Smooth muscle cell (in vitro differentiated cells): ENCODE results near the gene HEPHL1. TPM values are rescaled to one million over a fixed set of nuclear protein-coding genes. Genes with fewer than 3 reads are reported as not detected.

Experiments used
- DNase-seq: peaks from one replicate; lab custom pipeline; 2025; ENCODE audit not compliant: unreplicated experiment; lab: John Stamatoyannopoulos, UW
- H2AFZ ChIP-seq: fragments of 200-600 bp; sonication (generic); 2 replicates; pipeline ENCODE4 v1.6.0; 2016; ENCODE audit warnings: antibody characterized with exemption, low read depth, mild to moderate bottlenecking
- H3F3A ChIP-seq: fragments of 200-600 bp; sonication (generic); 2 replicates; pipeline ENCODE4 v1.6.0; 2017; ENCODE audit warnings: antibody characterized with exemption, low read depth
- H3K27ac ChIP-seq: fragments of 200-600 bp; sonication (generic); 2 replicates; pipeline ENCODE4 v1.5.1; 2016; ENCODE audit warnings: low read depth, mild to moderate bottlenecking
- H3K27me3 ChIP-seq: fragments of 200-600 bp; sonication (generic); 2 replicates; pipeline ENCODE4 v1.6.1; 2016; ENCODE audit warnings: low read depth, mild to moderate bottlenecking
- H3K36me3 ChIP-seq: fragments of 200-600 bp; sonication (generic); 2 replicates; pipeline ENCODE4 v1.5.1; 2016; ENCODE audit warnings: low read depth
- H3K4me1 ChIP-seq: fragments of 200-600 bp; sonication (generic); 2 replicates; pipeline ENCODE4 v1.5.1; 2016; ENCODE audit warnings: low read depth
- H3K4me2 ChIP-seq: fragments of 200-600 bp; sonication (generic); 2 replicates; pipeline ENCODE4 v1.6.0; 2016; ENCODE audit warnings: mild to moderate bottlenecking
- H3K4me3 ChIP-seq: fragments of 200-600 bp; sonication (generic); 2 replicates; pipeline ENCODE4 v1.5.1; 2016; ENCODE audit warnings: mild to moderate bottlenecking
- H3K79me2 ChIP-seq: fragments of 200-600 bp; sonication (generic); 2 replicates; pipeline ENCODE4 v1.6.0; 2016; ENCODE audit warnings: low read depth, mild to moderate bottlenecking
- H3K9ac ChIP-seq: fragments of 200-600 bp; sonication (generic); 2 replicates; pipeline ENCODE4 v1.6.0; 2016; ENCODE audit warnings: low read depth
- H3K9me3 ChIP-seq: fragments of 200-600 bp; sonication (generic); replicated peaks from 2 replicates; pipeline ENCODE4 v1.5.1; 2016; ENCODE audit warnings: low read depth
- H4K20me1 ChIP-seq: fragments of 200-600 bp; sonication (generic); 2 replicates; pipeline ENCODE4 v1.6.0; 2016; ENCODE audit warnings: low read depth
- WGBS: methylation state at CpG from one replicate; pipeline ENCODE4 v1.1.7; 2016; ENCODE audit warnings: low lambda C conversion rate; 5-methylcytosine and 5-hydroxymethylcytosine counted together
- polyA plus RNA-seq: library from polyadenylated mRNA; unstranded; fragments of >200 nt; fragmentation: Nextera tagmentation; extraction: Ambion mirVana; gene quantifications from 2 replicates; pipeline ENCODE4 v1.2.1, GENCODE V29; 2016
- total RNA-seq: library from RNA; depleted of rRNA; stranded (reverse); fragments of >200 nt; gene quantifications from 2 replicates; pipeline ENCODE4 v1.2.3, GENCODE V29; 2014
- TF ChIP-seq, protein P1 (sequence below): fragments of 200-600 bp; sonication (generic); IDR thresholded peaks from 2 replicates; pipeline ENCODE4 v1.5.1; 2017; ENCODE audit warnings: borderline replicate concordance, mild to moderate bottlenecking, antibody characterized with exemption; ENCODE audit not compliant: insufficient read depth, poor library complexity, severe bottlenecking

Gene HEPHL1
- total and polyA plus RNA-seq, 2 experiments from 2014 or later = 0.13 to 0.21 TPM

DNA sequence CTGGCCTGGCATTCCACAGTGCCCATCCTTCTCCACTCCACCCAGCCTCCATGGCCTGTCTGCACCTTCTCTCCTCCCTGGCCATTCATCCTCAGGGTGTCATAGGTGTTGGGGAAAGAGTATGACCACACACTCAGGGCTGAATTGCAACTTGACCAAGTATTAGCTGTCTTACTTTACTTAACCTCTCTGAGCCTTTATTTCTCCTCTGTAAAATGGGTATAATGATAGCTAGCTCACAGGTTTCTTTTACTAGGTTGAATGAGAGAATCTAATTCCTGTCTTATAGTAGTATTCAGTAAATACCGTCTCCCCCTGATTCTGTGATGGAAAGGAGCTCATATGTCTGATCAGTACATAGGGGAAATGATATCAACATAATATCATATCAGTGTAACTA, 123.5 kb downstream of the HEPHL1 start:
- peaks cover 13% of the 10 kb centered on the region for H3F3A ChIP-seq
- H3K36me3 ChIP-seq = no peaks in the 10 kb centered on the region
- no peak for DNase-seq
- H3K79me2 ChIP-seq = peaks cover 100% of the 10 kb centered on the region
- no peaks in the 10 kb centered on the region for H3K27me3 ChIP-seq
- WGBS = 100% methylated on average over 1 of the region's 1 CpG
- H3K4me1 ChIP-seq = peaks cover 37% of the 10 kb centered on the region
- H4K20me1 ChIP-seq = peaks cover 99% of the 10 kb centered on the region
- TF ChIP-seq, protein P1, sequence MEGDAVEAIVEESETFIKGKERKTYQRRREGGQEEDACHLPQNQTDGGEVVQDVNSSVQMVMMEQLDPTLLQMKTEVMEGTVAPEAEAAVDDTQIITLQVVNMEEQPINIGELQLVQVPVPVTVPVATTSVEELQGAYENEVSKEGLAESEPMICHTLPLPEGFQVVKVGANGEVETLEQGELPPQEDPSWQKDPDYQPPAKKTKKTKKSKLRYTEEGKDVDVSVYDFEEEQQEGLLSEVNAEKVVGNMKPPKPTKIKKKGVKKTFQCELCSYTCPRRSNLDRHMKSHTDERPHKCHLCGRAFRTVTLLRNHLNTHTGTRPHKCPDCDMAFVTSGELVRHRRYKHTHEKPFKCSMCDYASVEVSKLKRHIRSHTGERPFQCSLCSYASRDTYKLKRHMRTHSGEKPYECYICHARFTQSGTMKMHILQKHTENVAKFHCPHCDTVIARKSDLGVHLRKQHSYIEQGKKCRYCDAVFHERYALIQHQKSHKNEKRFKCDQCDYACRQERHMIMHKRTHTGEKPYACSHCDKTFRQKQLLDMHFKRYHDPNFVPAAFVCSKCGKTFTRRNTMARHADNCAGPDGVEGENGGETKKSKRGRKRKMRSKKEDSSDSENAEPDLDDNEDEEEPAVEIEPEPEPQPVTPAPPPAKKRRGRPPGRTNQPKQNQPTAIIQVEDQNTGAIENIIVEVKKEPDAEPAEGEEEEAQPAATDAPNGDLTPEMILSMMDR = no peak
- no peak overlapping the region for H3K9ac ChIP-seq
- no peaks in the 10 kb centered on the region for H3K9me3 ChIP-seq
- H3K27ac ChIP-seq = no peak overlapping the region
- H3K4me2 ChIP-seq = no peak overlapping the region
- H3K4me3 ChIP-seq = no peak overlapping the region
- H2AFZ ChIP-seq = no peak overlapping the region

DNA sequence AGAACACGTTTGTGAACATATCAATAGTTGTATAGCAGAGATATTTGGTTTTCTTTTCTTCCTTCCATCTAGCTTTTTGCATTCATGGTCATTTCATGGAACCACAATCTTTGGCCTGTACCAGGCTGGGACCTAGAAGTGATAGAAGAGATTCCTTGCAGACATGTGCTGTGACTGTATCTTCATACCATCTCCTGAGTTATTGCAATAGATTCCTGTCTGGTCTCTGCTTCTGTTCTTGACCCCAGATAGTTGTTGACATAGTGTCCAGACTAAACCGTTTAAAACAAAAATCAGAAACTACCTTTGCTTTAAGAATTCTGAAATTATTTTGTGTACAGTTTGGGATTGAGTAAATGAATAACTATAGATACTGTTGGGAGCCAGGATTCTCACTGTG, 124.3 kb downstream of the HEPHL1 start:
- Histone ChIP-seq H3K4me1 (peaks cover 30% of the 10 kb centered on the region), H4K20me1 (peaks cover 99% of the 10 kb centered on the region), H3K79me2 (peaks cover 100% of the 10 kb centered on the region), H2AFZ (no peak overlapping the region), H3K4me3 (no peak overlapping the region), H3K9me3 (no peaks in the 10 kb centered on the region), H3K36me3 (no peaks in the 10 kb centered on the region), H3K9ac (no peak overlapping the region), H3K4me2 (no peak overlapping the region), H3K27ac (no peak overlapping the region), H3K27me3 (no peaks in the 10 kb centered on the region), H3F3A (peaks cover 14% of the 10 kb centered on the region)
- WGBS = 78% methylated on average over 2 of the region's 2 CpGs
- DNase-seq = no peak
- TF ChIP-seq, protein P1 = no peak

DNA sequence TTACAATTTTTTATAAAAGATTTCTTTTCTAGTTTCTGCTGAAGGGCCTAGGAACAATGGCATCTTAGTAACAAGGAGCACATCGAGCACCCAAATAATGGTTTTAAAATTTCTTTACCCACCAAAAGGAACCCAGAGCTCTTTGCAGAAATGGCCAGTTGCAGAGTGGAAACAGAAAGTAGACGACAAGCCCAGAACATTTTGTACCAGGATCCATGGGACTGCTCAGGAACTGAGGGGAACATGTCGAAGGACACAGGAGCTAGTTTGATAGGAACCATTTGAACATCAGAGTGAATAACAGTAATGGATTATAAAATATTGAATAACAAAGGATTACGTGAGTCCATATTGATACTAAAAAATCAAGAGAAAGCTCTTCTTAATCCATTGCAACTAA, 124.8 kb downstream of the HEPHL1 start:
- no peak overlapping the region for H3K9ac ChIP-seq
- peaks cover 30% of the 10 kb centered on the region for H3K4me1 ChIP-seq
- H3K4me3 ChIP-seq = no peak overlapping the region
- no peaks in the 10 kb centered on the region for H3K9me3 ChIP-seq
- H3K4me2 ChIP-seq = no peak overlapping the region
- WGBS = 97% methylated on average over 4 of the region's 4 CpGs
- DNase-seq = no peak
- H3K27me3 ChIP-seq = no peaks in the 10 kb centered on the region
- no peak overlapping the region for H3K27ac ChIP-seq
- H3K36me3 ChIP-seq = no peaks in the 10 kb centered on the region
- peaks cover 100% of the 10 kb centered on the region for H4K20me1 ChIP-seq
- peaks cover 100% of the 10 kb centered on the region for H3K79me2 ChIP-seq
- no peak overlapping the region for H2AFZ ChIP-seq
- H3F3A ChIP-seq = peaks cover 19% of the 10 kb centered on the region
- TF ChIP-seq, protein P1 = no peak

DNA sequence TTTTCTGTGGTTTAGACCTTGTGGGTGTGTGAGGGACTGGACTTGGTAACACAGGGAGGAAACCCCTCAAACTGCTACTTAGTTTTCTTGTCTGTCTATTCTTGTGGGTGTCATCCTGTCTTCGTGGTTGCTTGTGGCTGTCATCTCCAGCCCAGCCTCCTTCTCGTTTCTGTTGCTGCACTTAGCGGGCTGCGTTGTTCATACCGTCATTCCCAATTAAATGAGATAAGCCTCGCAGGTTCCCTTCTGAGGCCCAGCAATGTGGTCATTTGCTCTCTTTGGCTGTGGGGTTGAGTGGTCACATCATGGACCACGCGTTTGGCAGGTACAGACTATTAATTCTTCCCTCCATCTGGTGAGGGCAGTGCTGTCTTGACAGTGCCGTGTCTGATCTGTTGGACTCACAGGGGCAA, 126.3 kb downstream of the HEPHL1 start:
- no peak overlapping the region for H2AFZ ChIP-seq
- H3K27me3 ChIP-seq = no peaks in the 10 kb centered on the region
- TF ChIP-seq, protein P1 = no peak
- no peak overlapping the region for H3K4me3 ChIP-seq
- H4K20me1 ChIP-seq = peaks cover 99% of the 10 kb centered on the region
- H3K36me3 ChIP-seq = no peaks in the 10 kb centered on the region
- no peaks in the 10 kb centered on the region for H3K9me3 ChIP-seq
- no peak overlapping the region for H3K9ac ChIP-seq
- peaks cover 93% of the 10 kb centered on the region for H3K79me2 ChIP-seq
- H3F3A ChIP-seq = peaks cover 20% of the 10 kb centered on the region
- no peak overlapping the region for H3K27ac ChIP-seq
- WGBS = 56% methylated on average over 9 of the region's 9 CpGs
- H3K4me2 ChIP-seq = no peak overlapping the region
- peaks cover 21% of the 10 kb centered on the region for H3K4me1 ChIP-seq
- DNase-seq = no peak
